HepG2 (cell line): ENCODE data around the gene TIMM17A. TPM values are rescaled to one million over a fixed set of nuclear protein-coding genes. Genes with fewer than 3 reads are reported as not detected.

Source experiments
- GABPA ChIP-seq, 2 experiments: IDR thresholded peaks; 2 replicates each; pipeline ENCODE4 v1.6.1; 2011 to 2016; ENCODE audit warnings: low read depth in 2 of 2, low read length in 1 of 2, missing biosample characterization in 1 of 2, missing genetic modification characterization in 1 of 2
- IKZF1 ChIP-seq: fragments of 450-650 bp; IDR thresholded peaks from 2 replicates; pipeline ENCODE4 v1.7.1; 2016
- RBM39 ChIP-seq: fragments of 200-400 bp; formaldehyde crosslinking; IDR thresholded peaks from one replicate; pipeline ENCODE4 v1.6.1; 2018; ENCODE audit warnings: antibody characterized with exemption, mild to moderate bottlenecking, low read depth, low read length; ENCODE audit not compliant: poor library complexity, severe bottlenecking
- SKI ChIP-seq: fragments of 450-650 bp; IDR thresholded peaks from one replicate; pipeline ENCODE4 v1.6.1; 2018; ENCODE audit warnings: mild to moderate bottlenecking; ENCODE audit not compliant: partially characterized antibody
- SNAPC2 ChIP-seq: sonication (generic); formaldehyde crosslinking; IDR thresholded peaks from 2 replicates; pipeline ENCODE4 v1.8.1; 2022; ENCODE audit warnings: mild to moderate bottlenecking, missing genetic modification reagents
- TFDP1 ChIP-seq: IDR thresholded peaks from 2 replicates; pipeline ENCODE4 v1.6.1; 2016; ENCODE audit warnings: missing compliant biosample characterization, missing genetic modification reagents, borderline replicate concordance
- ZMAT5 ChIP-seq: sonication (generic); formaldehyde crosslinking; IDR thresholded peaks from 2 replicates; pipeline ENCODE4 v1.5.0; 2020; ENCODE audit warnings: mild to moderate bottlenecking, low read depth, missing genetic modification reagents, borderline replicate concordance
- ZNF12 ChIP-seq: sonication (generic); formaldehyde crosslinking; IDR thresholded peaks from 2 replicates; pipeline ENCODE4 v1.5.0; 2020; ENCODE audit warnings: missing genetic modification reagents
- ZNF33B ChIP-seq: sonication (generic); formaldehyde crosslinking; IDR thresholded peaks from 2 replicates; pipeline ENCODE4 v1.5.1; 2020; ENCODE audit warnings: mild to moderate bottlenecking, missing genetic modification reagents
- ZNF557 ChIP-seq: sonication (generic); formaldehyde crosslinking; IDR thresholded peaks from 2 replicates; pipeline ENCODE4 v1.4.0; 2020; ENCODE audit warnings: missing genetic modification reagents
- ZNF766 ChIP-seq: sonication (generic); formaldehyde crosslinking; IDR thresholded peaks from 2 replicates; pipeline ENCODE4 v1.5.0; 2020; ENCODE audit warnings: missing genetic modification reagents, borderline replicate concordance
- ZNF883 ChIP-seq: sonication (generic); formaldehyde crosslinking; IDR thresholded peaks from 2 replicates; pipeline ENCODE4 v1.5.1; 2020; ENCODE audit warnings: mild to moderate bottlenecking, missing genetic modification reagents; ENCODE audit errors: not compliant biosample characterization
- polyA plus RNA-seq, 8 experiments: library from polyadenylated mRNA; depleted of rRNA in 3 of 8; stranded (reverse) in 7 of 8; unstranded in 1 of 8; fragments of >200 nt; fragmentation: Illumina TruSeq in 4 of 8; extraction: Trizol in 4 of 8; gene quantifications; 2 replicates each; pipeline versions ENCODE4 v1.2.1 to v1.2.3, GENCODE V29; 2011 to 2016; ENCODE audit warnings: low read depth in 4 of 8, missing spikeins in 1 of 8, mixed read lengths in 1 of 8; ENCODE audit not compliant: insufficient read depth in 1 of 8
- total RNA-seq, 5 experiments: library from RNA; depleted of rRNA; stranded (reverse); fragments of >200 nt; fragmentation: Illumina TruSeq; extraction: Trizol; gene quantifications; 2 replicates each; pipeline ENCODE4 v1.2.3, GENCODE V29; 2016; ENCODE audit warnings: low read depth in 1 of 5
- TF ChIP-seq, protein P1 (sequence below): IDR thresholded peaks from 2 replicates; pipeline ENCODE4 v1.6.1; 2012; ENCODE audit warnings: low read depth, low read length, improper control_type of control experiment

Gene TIMM17A
- total and polyA plus RNA-seq, 2 of the 13 experiments (the other 11 are each of a cell fraction or from before 2014, with no cell fraction given): 50.8 to 97.8 TPM

- TF ChIP-seq, protein P1, sequence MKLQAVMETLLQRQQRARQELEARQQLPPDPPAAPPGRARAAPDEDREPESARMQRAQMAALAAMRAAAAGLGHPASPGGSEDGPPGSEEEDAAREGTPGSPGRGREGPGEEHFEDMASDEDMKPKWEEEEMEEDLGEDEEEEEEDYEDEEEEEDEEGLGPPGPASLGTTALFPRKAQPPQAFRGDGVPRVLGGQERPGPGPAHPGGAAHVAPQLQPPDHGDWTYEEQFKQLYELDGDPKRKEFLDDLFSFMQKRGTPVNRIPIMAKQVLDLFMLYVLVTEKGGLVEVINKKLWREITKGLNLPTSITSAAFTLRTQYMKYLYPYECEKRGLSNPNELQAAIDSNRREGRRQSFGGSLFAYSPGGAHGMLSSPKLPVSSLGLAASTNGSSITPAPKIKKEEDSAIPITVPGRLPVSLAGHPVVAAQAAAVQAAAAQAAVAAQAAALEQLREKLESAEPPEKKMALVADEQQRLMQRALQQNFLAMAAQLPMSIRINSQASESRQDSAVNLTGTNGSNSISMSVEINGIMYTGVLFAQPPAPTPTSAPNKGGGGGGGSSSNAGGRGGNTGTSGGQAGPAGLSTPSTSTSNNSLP: peak; percentile 8; the same call in 1 of the 2 replicates
- TF ChIP-seq ZNF33B (CRISPR knock-in tag) (peak; percentile 64; the same call in 1 of the 2 replicates), GABPA (IDR thresholded peaks at IDR 0.05; ENCODE audit: low read depth, low read length) (peak; percentile 75), GABPA (CRISPR knock-in tag; IDR thresholded peaks at IDR 0.05; ENCODE audit: low read depth) (peak; percentile 94), RBM39 (peak; percentile 87), IKZF1 (no peak), SNAPC2 (CRISPR knock-in tag) (no peak), ZMAT5 (CRISPR knock-in tag) (no peak), ZNF766 (CRISPR knock-in tag) (peak; percentile 75; the same call in 1 of the 2 replicates), TFDP1 (CRISPR knock-in tag) (peak; percentile 51; the same call in 1 of the 2 replicates), ZNF557 (no peak), ZNF12 (0 out of 2 replicates have a peak, but pooled peaks have one; percentile 14), ZNF883 (peak; percentile 88), SKI (peak; percentile 13)
- TF ChIP-seq, all 625 proteins: peak for 270
These were observed at the start of gene TIMM17A (continued) for GRCh38 chr1:201955009-201955728.
